Sciatic nerve (tissue), 2 donors: Measurements from ENCODE around the gene ELF3. TPM values are rescaled to one million over a fixed set of nuclear protein-coding genes. Genes with fewer than 3 reads are reported as not detected.
"Not testable (repeated sequence)": the region's sequence is repeated elsewhere in the genome, so short reads cannot be mapped to it uniquely, and the experiment has no call there.

Experiments used
- ATAC-seq: fragments of 200-7000 bp; cut with Tn5 transposase; one replicate; pipeline ENCODE4 v1.9.1; 2020; ENCODE audit warnings: mild to moderate bottlenecking, moderate library complexity
- DNase-seq: peaks from one replicate; pipeline ENCODE4 v3.0.0-alpha.2; 2020; ENCODE audit warnings: low spot score
- intact Hi-C: fragments of 100-400 bp; cut with DNase I; formaldehyde crosslinking; loops from one replicate; pipeline ENCODE4 v1.14.2; 2022
- total RNA-seq: library from RNA; stranded (reverse); fragmentation: NEBNext Ultra II Directional; extraction: Animal tissue kit (Norgen Biotek cat#: 25700); gene quantifications from one replicate; pipeline ENCODE4 v1.2.1, GENCODE V29; 2021
- donor health status: DM: no; HTN: no; CAD: no.
- donor health status: DM: no; HTN: no; CAD: no.

The ELF3 gene
- total RNA-seq: 6.4 TPM

- DNase-seq (no peak), ATAC-seq (peak; percentile 9)
- intact Hi-C loops: loop anchor here (5.0 kb wide), 1 partner anchor 107 kb away; no protein-coding TSS in a partner anchor
Measured at GRCh38 chr1:202010180-202011015, at the start of gene ELF3. TSS of gene ELF3 (plus strand) at chr1:202010587. CDS start at chr1:202011137, 550 bp downstream.

GRCh38 chr1:201962382-201962781, 48.0 kb upstream of the ELF3 start:
- intact Hi-C loops, DNase-seq, ATAC-seq: not testable (repeated sequence)

DNA sequence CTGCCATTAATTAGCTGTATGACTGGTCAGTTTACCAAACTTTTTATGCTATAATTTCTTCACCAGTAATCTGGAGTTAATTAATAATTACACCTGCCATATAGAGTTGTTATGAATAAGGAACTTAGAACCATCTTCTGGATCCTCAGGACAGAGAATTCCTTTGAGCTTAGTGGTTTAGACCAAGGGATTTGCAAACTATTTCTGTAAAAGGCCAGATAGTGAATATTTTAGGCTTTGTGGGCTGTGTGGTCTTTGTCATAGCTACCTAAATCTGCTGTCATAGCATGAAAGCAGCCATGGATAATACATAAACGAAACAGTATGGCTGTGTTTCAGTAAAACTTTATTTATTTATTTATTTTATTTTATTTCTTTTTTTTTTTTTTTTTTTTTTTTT, 46.1 kb upstream of the ELF3 start:
- DNase-seq (no peak), ATAC-seq (no peak)
- intact Hi-C loops: no loop called here

DNA sequence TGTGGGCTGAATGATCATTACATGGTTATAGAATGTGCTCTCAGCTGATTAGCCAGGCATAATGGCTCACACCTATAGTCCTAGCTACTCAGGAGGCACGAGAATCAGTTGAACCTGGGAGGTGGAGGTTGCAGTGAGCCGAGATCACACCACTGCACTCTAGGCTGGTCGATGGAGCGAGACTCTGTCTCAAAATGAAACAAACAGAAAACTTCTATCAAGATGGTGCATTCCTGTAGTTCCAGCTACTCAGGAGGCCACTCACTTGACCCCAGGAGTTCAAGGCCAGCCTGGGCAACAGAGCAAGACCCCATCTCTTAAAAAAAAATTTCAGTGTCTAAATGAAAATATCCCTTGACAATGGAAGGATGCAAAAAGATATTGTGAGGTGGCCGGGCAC, 44.2 kb upstream of the ELF3 start:
- ATAC-seq: no peak
- intact Hi-C loops: no loop called here
- DNase-seq: no peak

DNA sequence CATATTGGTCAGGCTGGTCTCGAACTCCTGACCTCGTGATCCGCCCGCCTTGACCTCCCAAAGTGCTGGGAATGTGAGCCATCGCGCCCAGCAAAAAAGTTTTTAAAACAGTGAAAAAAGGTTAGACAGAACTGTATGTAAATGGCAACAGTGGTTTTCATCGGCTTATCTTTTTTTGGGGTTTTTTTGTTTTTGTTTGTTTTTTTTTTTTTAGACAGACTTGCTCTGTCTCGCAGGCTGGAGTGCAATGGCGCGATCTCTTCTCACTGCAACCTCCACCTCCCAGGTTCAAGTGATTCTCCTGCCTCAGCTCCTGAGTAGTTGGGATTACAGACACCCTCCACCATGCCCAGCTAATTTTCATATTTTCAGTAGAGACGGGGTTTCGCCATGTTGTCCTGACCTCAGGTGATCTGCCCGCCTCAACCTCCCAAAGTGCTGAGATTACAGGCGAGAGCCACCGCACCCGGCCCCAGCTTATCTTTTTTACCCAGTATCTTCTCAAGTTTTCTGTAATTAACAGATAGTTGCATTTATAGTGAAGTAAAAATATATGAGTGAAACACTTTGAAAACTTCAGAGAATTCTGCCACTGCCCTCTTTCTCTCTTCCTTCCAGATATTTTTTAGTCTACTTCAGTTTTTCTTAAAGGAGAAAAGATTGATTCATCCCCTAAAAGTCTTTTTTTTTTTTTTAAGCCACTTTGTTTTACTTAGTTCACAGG, 42.0 kb upstream of the ELF3 start:
- intact Hi-C loops: no loop called here
- DNase-seq: no peak
- ATAC-seq: no peak

GRCh38 chr1:201970334-201971159, 39.8 kb upstream of the ELF3 start:
- intact Hi-C loops: no loop called here

GRCh38 chr1:201982082-201982622, 28.2 kb upstream of the ELF3 start:
- intact Hi-C loops: no loop called here
- ATAC-seq (peak; percentile 79), DNase-seq (peak; percentile 87)

More at GRCh38 chr1:201970334-201971159, 39.8 kb upstream of the ELF3 start:
- DNase-seq (no peak), ATAC-seq (peak; percentile 39)

DNA sequence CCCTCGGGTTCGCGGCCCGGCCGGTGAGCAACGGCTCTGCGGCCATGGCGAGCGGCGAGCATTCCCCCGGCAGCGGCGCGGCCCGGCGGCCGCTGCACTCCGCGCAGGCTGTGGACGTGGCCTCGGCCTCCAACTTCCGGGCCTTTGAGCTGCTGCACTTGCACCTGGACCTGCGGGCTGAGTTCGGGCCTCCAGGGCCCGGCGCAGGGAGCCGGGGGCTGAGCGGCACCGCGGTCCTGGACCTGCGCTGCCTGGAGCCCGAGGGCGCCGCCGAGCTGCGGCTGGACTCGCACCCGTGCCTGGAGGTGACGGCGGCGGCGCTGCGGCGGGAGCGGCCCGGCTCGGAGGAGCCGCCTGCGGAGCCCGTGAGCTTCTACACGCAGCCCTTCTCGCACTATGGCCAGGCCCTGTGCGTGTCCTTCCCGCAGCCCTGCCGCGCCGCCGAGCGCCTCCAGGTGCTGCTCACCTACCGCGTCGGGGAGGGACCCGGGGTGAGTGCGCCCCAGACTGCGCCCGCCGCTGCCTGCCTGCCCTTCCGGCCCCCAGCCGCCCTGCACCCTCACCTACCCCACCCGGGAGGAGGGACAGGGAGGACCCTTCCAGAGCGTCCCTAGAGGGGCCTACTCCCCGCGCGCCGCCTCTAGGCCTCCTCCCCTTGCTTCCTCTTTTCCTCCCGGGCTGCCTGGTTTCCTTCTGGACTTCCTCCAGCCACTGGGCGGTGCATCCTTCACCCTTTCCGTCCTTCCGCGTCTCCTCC, 27.6 kb upstream of the ELF3 start, which contains the start of gene RNPEP:
Gene RNPEP, plus strand, starts transcription at position 26 of the 757 bp plus-strand sequence. Its CDS starts 19 bp downstream, at position 45.
- intact Hi-C loops: no loop called here
- peak; percentile 89 for ATAC-seq

GRCh38 chr1:201983380-201983805, 27.0 kb upstream of the ELF3 start:
- intact Hi-C loops: no loop called here
- DNase-seq (no peak), ATAC-seq (no peak)

More for the DNA sequence above, 27.6 kb upstream of the ELF3 start, which contains the start of gene RNPEP:
- peak; percentile 87 for DNase-seq

DNA sequence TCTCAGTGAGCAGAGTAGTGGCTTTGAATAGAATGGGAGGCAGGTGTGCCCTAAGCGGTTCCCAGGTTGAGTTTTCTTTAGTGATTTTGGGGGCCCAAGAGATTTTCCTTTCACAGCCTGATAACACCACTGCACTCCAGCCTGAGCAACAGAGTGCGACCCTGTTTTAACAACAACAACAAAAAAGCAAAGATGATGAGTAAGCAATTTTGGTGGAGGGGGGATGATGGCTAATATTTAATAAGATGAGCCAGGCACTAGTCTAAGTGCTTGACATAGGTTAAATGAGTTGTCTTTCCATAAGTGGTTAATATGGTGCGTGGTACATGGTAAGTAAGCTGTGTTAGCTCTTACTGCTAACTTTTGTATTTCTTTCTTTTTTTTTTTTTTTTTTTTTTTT, 25.9 kb upstream of the ELF3 start:
- ATAC-seq (no peak), DNase-seq (no peak)
- intact Hi-C loops: no loop called here

DNA sequence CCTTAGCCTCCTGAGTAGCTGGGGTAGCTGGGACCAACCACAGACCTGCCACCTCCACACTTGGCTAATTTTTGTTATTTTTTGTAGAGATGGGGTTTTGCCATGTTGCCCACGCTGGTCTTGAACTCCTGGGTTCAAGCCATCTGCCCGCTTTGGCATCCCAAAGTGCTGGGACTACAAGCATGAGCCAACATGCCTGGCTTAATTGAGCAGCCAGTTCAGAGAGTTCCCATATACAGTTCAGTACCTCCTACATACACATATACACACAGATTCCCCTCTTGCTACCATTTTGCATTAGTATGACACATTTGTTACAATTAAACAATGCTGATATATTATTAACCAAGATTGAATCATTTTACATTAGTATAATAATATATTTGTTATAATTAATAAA, 25.0 kb upstream of the ELF3 start:
- ATAC-seq (no peak), DNase-seq (peak; percentile 7)
- intact Hi-C loops: no loop called here

DNA sequence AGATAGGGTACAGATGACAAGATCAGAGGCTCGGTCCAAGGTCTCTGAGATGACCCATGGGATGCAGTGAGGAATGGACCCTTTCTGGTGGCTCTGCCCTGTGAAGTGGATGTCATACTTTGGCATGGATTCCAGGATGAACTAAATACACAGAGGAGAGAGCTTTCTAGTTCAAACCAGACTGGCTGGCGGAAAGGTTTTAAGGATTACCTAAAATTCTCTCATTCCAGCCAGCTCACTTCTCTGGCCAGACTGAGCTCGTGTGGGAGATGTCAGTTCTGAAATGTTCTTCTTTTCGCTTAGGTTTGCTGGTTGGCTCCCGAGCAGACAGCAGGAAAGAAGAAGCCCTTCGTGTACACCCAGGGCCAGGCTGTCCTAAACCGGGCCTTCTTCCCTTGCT, 21.8 kb upstream of the ELF3 start:
- intact Hi-C loops: no loop called here
- DNase-seq (peak; percentile 19), ATAC-seq (peak; percentile 36)

DNA sequence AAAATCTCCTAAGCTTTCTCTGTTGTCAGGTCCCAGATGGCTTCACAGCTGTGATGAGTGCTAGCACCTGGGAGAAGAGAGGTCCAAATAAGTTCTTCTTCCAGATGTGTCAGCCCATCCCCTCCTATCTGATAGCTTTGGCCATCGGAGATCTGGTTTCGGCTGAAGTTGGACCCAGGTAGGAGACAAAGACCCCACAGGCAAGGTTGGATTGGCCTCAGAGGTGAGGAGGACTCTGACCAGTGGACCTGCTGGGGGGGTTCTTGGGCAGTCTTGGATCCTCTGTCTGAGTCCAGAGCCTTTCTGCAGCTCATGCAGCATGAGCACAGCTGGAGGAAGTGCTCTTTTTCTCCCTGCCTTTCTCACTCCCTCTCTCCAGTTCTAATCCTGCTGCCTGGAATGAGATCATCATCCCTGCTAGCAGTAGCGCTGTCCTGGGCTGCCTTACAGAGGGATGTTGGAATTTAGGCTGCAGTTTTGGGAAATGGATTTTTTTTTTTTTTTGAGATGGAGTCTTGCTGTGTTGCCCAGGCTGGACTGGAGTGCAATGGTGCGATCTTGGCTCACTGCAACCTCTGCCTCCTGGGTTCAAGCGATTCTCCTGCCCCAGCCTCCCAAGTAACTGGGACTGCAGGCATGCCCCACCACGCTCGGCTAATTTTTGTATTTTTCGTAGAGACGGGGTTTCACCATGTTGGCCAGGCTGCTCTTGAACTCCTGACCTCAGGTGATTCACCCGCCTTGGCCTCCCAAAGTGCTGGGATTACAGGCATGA, 20.8 kb upstream of the ELF3 start:
- intact Hi-C loops: no loop called here
- peak; percentile 43 for DNase-seq
- ATAC-seq: no peak

GRCh38 chr1:201990427-201990826, 20.0 kb upstream of the ELF3 start:
- intact Hi-C loops: no loop called here
- DNase-seq (peak; percentile 18), ATAC-seq (no peak)

DNA sequence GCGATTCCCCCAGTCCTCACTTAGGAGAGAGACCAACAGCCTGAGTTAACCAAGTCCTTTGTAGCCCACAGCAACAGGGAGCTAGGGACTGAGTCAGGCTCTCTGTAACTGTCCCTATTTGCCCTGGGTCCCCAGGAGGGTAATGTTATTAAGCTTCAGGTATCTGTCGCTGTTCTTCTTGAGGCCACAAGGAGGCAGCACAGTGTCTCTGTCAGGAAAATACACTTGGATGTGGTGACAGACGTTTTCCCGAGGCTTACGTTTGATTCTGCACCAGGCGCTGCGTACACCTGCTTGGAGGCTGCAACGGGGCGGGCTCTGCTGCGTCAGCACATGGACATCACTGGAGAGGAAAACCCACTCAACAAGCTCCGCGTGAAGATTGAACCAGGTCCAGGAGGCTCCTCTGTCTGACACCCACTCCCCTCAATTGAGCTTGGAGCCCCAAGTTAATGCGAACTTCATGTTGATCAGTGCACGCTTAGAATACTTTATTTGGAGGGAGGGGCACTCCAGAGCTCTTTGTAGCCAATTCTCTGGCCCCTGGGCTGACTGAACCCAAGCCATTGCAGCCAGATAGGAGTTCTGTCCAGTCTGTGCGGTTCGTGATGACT, 10.7 kb upstream of the ELF3 start:
- intact Hi-C loops: no loop called here
- DNase-seq: no peak
- ATAC-seq: peak; percentile 23

DNA sequence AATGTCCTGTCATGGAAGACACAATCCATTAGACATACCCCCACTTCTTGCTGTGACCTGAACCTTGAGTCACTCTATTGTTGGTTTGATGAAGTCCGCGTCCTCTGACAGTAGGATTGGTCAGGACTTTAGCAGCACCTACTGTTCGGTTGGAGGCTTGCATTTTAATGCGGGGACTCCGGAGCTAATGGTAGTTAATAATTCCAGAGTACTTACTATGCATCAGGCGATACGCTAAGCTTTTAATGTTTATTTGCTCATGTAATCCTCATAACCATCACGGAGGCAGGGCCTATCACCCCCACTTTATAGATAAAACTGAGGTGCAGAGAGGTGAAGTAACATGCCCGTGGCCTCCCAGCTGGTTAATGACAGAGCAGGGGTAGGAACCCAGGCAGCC, 7.9 kb upstream of the ELF3 start:
- intact Hi-C loops: no loop called here
- ATAC-seq (no peak), DNase-seq (no peak)

DNA sequence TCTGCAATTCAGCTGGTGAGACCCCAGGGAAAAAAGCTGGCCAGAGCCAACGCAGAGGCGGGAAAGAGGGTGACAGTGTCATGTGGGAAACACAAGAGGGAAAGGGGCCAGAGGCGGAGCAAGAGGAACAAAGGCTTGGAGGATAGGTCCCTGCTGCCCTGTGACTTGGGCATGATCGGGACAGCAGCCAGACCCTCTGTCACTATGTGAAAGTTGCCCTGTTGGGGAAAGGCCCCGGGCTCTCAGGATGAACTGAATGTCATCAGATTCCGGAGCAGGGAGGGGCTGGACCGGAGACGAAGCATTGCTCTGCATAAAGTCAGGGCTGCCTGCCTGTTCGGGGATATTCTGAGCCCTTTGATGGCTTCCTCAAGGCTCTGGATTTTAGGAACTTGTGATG, 5.7 kb upstream of the ELF3 start:
- no peak for ATAC-seq
- DNase-seq: no peak
- intact Hi-C loops: no loop called here
